RWPE1 (cell line): ENCODE measurements around the gene EBP.

Source experiments
- CTCF ChIA-PET: fragments of 350-600 bp; sonication (Branson Sonifier 250); formaldehyde crosslinking; extraction: SDS; loops from one replicate; lab custom pipeline; 2021; lab: Yijun Ruan, JAX
- POLR2A ChIA-PET: fragments of 400-600 bp; formaldehyde crosslinking; extraction: SDS; loops from one replicate; lab custom pipeline; 2020; ENCODE audit warnings: antibody characterized with exemption; ENCODE audit not compliant: low non-redundant PET; lab: Yijun Ruan, JAX
- DNase-seq: peaks from one replicate; pipeline ENCODE4 v3.0.0; 2012; ENCODE audit warnings: low spot score
- H3K27ac ChIP-seq: fragments of 450-650 bp; 2 replicates; pipeline ENCODE4 v1.5.1; 2017
- TF ChIP-seq, protein P1 (sequence below): fragments of 450-650 bp; conservative IDR thresholded peaks from 2 replicates; pipeline ENCODE4 v1.5.1; 2017; ENCODE audit warnings: low read depth, mild to moderate bottlenecking

Gene EBP

GRCh38 chrX:48490661-48491060, 30.9 kb upstream of the EBP start:
- H3K27ac ChIP-seq, result peak overlapping the region; percentile 94
- TF ChIP-seq, protein P1, sequence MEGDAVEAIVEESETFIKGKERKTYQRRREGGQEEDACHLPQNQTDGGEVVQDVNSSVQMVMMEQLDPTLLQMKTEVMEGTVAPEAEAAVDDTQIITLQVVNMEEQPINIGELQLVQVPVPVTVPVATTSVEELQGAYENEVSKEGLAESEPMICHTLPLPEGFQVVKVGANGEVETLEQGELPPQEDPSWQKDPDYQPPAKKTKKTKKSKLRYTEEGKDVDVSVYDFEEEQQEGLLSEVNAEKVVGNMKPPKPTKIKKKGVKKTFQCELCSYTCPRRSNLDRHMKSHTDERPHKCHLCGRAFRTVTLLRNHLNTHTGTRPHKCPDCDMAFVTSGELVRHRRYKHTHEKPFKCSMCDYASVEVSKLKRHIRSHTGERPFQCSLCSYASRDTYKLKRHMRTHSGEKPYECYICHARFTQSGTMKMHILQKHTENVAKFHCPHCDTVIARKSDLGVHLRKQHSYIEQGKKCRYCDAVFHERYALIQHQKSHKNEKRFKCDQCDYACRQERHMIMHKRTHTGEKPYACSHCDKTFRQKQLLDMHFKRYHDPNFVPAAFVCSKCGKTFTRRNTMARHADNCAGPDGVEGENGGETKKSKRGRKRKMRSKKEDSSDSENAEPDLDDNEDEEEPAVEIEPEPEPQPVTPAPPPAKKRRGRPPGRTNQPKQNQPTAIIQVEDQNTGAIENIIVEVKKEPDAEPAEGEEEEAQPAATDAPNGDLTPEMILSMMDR, result no peak
- ChIA-PET CTCF (no interaction called here), POLR2A (no interaction called here)
- peak; percentile 28 for DNase-seq

DNA sequence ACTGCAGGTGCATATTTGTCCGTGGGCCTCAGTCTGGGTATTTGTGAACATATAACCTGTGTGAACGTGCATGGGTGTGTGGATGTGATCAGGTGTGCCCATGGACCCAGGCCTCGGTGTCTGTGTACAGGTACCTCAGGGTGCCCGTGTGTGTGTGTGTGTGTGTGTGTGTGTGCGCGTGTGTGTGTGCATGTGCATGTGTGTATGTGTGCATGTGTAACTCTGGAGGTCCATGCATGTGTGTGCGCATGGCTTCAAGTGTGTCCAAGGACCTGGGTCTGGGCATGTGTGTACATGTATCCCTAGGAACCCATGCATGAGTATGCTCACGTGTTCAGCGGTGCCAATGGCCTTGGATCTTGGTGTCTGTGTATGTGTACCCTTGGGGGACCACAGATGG, 29.8 kb upstream of the EBP start:
- ChIA-PET CTCF (no interaction called here), POLR2A (no interaction called here)
- no peak for DNase-seq
- peak overlapping the region; percentile 94 for H3K27ac ChIP-seq
- TF ChIP-seq, protein P1, result no peak

GRCh38 chrX:48492293-48492910, 29.2 kb upstream of the EBP start:
- ChIA-PET POLR2A (no interaction called here), CTCF (no interaction called here)
- DNase-seq, result no peak
- TF ChIP-seq, protein P1, result no peak
- peak overlapping the region; percentile 94 for H3K27ac ChIP-seq

DNA sequence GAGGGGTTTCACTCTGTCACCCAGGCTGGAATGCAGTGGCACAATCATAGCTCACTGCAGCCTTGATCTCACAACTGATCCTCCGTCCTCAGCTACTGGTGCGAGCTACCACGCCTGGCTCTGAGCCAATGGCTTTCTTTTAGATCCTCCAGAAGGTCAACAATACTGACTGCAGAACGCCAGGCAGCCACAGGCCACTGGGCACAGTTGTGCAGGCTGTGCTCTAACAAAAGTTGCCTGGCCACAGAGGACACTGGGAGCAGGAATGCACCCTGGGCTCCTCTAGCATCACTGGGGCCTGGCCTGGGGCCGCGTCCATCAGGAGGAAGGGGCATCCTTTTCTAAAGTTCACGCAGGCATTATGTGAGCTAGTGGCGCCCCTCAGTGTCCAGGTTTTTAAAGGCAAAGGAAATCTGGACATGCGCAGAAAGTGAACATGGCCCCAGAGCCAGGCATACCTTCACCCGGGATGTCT, 27.7 kb upstream of the EBP start:
- H3K27ac ChIP-seq, result peak overlapping the region; percentile 94; the same call in 1 of the 2 replicates
- CTCF ChIA-PET, result interaction anchor here (0.6 kb wide), 1 partner anchor 13 kb away, joined by 4 read pairs; no protein-coding TSS in a partner anchor
- TF ChIP-seq, protein P1, result no peak
- POLR2A ChIA-PET, result no interaction called here
- DNase-seq, result no peak

DNA sequence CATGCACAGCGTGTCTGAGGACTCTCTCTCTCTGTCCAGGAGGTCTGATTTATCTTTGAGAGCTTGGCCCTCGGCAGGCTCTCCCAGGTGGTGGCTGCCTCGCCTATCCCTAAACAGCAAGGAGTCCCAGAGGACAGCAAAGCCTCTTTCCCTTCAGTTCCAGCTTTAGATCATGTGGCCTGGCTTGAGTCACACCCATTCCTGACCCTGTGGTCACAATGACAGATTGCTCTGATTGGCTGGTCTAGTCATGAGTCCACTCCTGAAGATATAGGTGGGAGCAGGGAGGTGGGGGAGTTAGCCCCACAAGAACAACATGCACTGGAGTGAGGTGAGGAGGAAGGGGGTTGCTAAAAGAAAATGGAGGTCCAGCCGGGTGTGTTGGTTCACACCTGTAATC, 24.9 kb upstream of the EBP start:
- TF ChIP-seq, protein P1, result no peak
- ChIA-PET CTCF (no interaction called here), POLR2A (no interaction called here)
- H3K27ac ChIP-seq, result no peak overlapping the region
- no peak for DNase-seq

DNA sequence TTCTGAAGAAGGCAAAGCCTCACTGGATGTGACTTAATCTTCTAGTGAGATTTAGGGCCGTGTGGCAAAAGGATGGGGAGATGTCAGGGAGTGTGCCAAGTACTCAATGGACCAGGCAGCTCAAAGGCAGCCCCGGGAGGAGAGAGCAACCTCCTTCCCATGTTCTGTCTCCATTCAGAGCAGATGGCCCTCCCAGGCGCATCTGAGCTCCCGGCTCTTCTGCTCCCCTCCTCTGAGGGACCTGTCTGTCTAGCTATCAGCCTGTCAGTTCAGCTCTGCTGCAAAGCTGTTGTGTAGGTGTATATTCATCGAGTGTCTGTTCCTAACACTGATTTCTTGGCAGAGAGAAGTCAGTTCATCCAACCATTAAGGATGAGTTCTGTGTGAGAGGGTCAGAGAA, 23.7 kb upstream of the EBP start:
- TF ChIP-seq, protein P1, result no peak
- ChIA-PET POLR2A (no interaction called here), CTCF (no interaction called here)
- H3K27ac ChIP-seq, result peak overlapping the region; percentile 66
- DNase-seq, result no peak
